HepG2 (cell line): ENCODE data around the gene ADAMTS12. TPM values are rescaled to one million over a fixed set of nuclear protein-coding genes. Genes with fewer than 3 reads are reported as not detected.

Experiments
- CREB1 ChIP-seq, 2 experiments: fragments of 450-650 bp in 1 of 2; IDR thresholded peaks; 2 replicates each; pipeline ENCODE4 v1.6.1; 2016 to 2017; ENCODE audit warnings: control low read depth in 1 of 2, mild to moderate bottlenecking in 1 of 2, missing compliant biosample characterization in 1 of 2, missing genetic modification characterization in 1 of 2
- DPF2 ChIP-seq: sonication (generic); formaldehyde crosslinking; IDR thresholded peaks from 2 replicates; pipeline ENCODE4 v1.4.0; 2020; ENCODE audit warnings: mild to moderate bottlenecking, low read depth, missing genetic modification reagents, borderline replicate concordance
- DR1 ChIP-seq: sonication (generic); formaldehyde crosslinking; IDR thresholded peaks from 2 replicates; pipeline ENCODE4 v1.8.0; 2021; ENCODE audit warnings: mild to moderate bottlenecking, missing genetic modification reagents, inconsistent platforms
- GLI4 ChIP-seq: sonication (generic); formaldehyde crosslinking; IDR thresholded peaks from 2 replicates; pipeline ENCODE4 v1.5.1; 2020; ENCODE audit warnings: missing genetic modification reagents, mild to moderate bottlenecking, moderate library complexity, borderline replicate concordance
- HOXA5 ChIP-seq: sonication (generic); formaldehyde crosslinking; IDR thresholded peaks from 2 replicates; pipeline ENCODE4 v1.4.0; 2020; ENCODE audit warnings: missing genetic modification reagents
- KDM1A ChIP-seq: IDR thresholded peaks from 2 replicates; pipeline ENCODE4 v1.6.1; 2016; ENCODE audit warnings: missing compliant biosample characterization
- MTA3 ChIP-seq: sonication (generic); formaldehyde crosslinking; IDR thresholded peaks from 2 replicates; pipeline ENCODE4 v1.4.0; 2020; ENCODE audit warnings: missing genetic modification reagents
- NFE2 ChIP-seq: sonication (generic); formaldehyde crosslinking; IDR thresholded peaks from 2 replicates; pipeline ENCODE4 v1.4.0; 2020; ENCODE audit warnings: missing genetic modification reagents
- PRMT3 ChIP-seq: sonication (generic); formaldehyde crosslinking; IDR thresholded peaks from 2 replicates; pipeline ENCODE4 v1.8.1; 2022; ENCODE audit warnings: low read depth, mild to moderate bottlenecking, moderate library complexity, missing genetic modification reagents, borderline replicate concordance
- RFX1 ChIP-seq: fragments of 450-650 bp; IDR thresholded peaks from 2 replicates; pipeline ENCODE4 v1.6.1; 2017
- SRSF9 ChIP-seq: fragments of 200-400 bp; formaldehyde crosslinking; IDR thresholded peaks from 2 replicates; pipeline ENCODE4 v1.6.1; 2018; ENCODE audit warnings: borderline replicate concordance, mild to moderate bottlenecking, low read depth, low read length; ENCODE audit not compliant: insufficient read depth, poor library complexity, severe bottlenecking
- TGIF2 ChIP-seq: IDR thresholded peaks from 2 replicates; pipeline ENCODE4 v1.6.1; 2016; ENCODE audit warnings: control low read depth, missing compliant biosample characterization
- XRCC5 ChIP-seq: fragments of 200-400 bp; formaldehyde crosslinking; optimal IDR thresholded peaks from 2 replicates; pipeline ENCODE3; 2017; ENCODE audit warnings: mild to moderate bottlenecking, low read length
- YY1 ChIP-seq: IDR thresholded peaks from 2 replicates; pipeline ENCODE4 v1.6.1; 2011; ENCODE audit warnings: low read length, low read depth, moderate library complexity, mild to moderate bottlenecking; ENCODE audit not compliant: insufficient read depth, insufficient replicate concordance
- ZFP1 ChIP-seq: IDR thresholded peaks from 2 replicates; pipeline ENCODE4 v1.6.1; 2016
- ZNF326 ChIP-seq: sonication (generic); formaldehyde crosslinking; IDR thresholded peaks from 2 replicates; pipeline ENCODE4 v1.4.0; 2020; ENCODE audit warnings: missing genetic modification reagents, borderline replicate concordance
- ZNF383 ChIP-seq: sonication (generic); formaldehyde crosslinking; IDR thresholded peaks from 2 replicates; pipeline ENCODE4 v1.4.0; 2020; ENCODE audit warnings: missing genetic modification reagents, mild to moderate bottlenecking, borderline replicate concordance
- ZNF674 ChIP-seq: sonication (generic); formaldehyde crosslinking; IDR thresholded peaks from 2 replicates; pipeline ENCODE4 v1.5.0; 2020; ENCODE audit warnings: low read depth, mild to moderate bottlenecking, missing genetic modification reagents
- ZNF781 ChIP-seq: sonication (generic); formaldehyde crosslinking; IDR thresholded peaks from 2 replicates; pipeline ENCODE4 v1.5.1; 2020; ENCODE audit warnings: borderline replicate concordance, mild to moderate bottlenecking, missing genetic modification reagents; ENCODE audit errors: not compliant biosample characterization
- polyA plus RNA-seq, 8 experiments: library from polyadenylated mRNA; depleted of rRNA in 3 of 8; stranded (reverse) in 7 of 8; unstranded in 1 of 8; fragments of >200 nt; fragmentation: Illumina TruSeq in 4 of 8; extraction: Trizol in 4 of 8; gene quantifications; 2 replicates each; pipeline versions ENCODE4 v1.2.1 to v1.2.3, GENCODE V29; 2011 to 2016; ENCODE audit warnings: low read depth in 4 of 8, missing spikeins in 1 of 8, mixed read lengths in 1 of 8; ENCODE audit not compliant: insufficient read depth in 1 of 8
- total RNA-seq, 5 experiments: library from RNA; depleted of rRNA; stranded (reverse); fragments of >200 nt; fragmentation: Illumina TruSeq; extraction: Trizol; gene quantifications; 2 replicates each; pipeline ENCODE4 v1.2.3, GENCODE V29; 2016; ENCODE audit warnings: low read depth in 1 of 5
- TF ChIP-seq, protein P1 (sequence below): IDR thresholded peaks from 2 replicates; pipeline ENCODE4 v1.6.1; 2016; ENCODE audit warnings: low read depth, control low read depth
- TF ChIP-seq, protein P2 (sequence below): sonication (generic); formaldehyde crosslinking; IDR thresholded peaks from 2 replicates; pipeline ENCODE4 v1.5.0; 2020; ENCODE audit warnings: missing genetic modification reagents
- TF ChIP-seq, protein P3 (sequence below): sonication (generic); formaldehyde crosslinking; IDR thresholded peaks from 2 replicates; pipeline ENCODE4 v1.5.0; 2020; ENCODE audit warnings: missing genetic modification reagents, mild to moderate bottlenecking, borderline replicate concordance
- TF ChIP-seq, protein P4 (sequence below): sonication (generic); formaldehyde crosslinking; IDR thresholded peaks from 2 replicates; pipeline ENCODE4 v1.4.0; 2020; ENCODE audit warnings: mild to moderate bottlenecking, missing genetic modification reagents
- TF ChIP-seq, protein P5 (sequence below): sonication (generic); formaldehyde crosslinking; IDR thresholded peaks from 2 replicates; pipeline ENCODE4 v1.4.0; 2020; ENCODE audit warnings: missing genetic modification reagents
- TF ChIP-seq, protein P6 (sequence below): sonication (generic); formaldehyde crosslinking; IDR thresholded peaks from 2 replicates; pipeline ENCODE4 v1.8.0; 2022; ENCODE audit warnings: mild to moderate bottlenecking, missing genetic modification reagents, moderate library complexity

ADAMTS12 gene
- total and polyA plus RNA-seq, 2 of the 13 experiments (the other 11 are each of a cell fraction or from before 2014, with no cell fraction given) = 0.03 TPM; not detected in 1

DNA sequence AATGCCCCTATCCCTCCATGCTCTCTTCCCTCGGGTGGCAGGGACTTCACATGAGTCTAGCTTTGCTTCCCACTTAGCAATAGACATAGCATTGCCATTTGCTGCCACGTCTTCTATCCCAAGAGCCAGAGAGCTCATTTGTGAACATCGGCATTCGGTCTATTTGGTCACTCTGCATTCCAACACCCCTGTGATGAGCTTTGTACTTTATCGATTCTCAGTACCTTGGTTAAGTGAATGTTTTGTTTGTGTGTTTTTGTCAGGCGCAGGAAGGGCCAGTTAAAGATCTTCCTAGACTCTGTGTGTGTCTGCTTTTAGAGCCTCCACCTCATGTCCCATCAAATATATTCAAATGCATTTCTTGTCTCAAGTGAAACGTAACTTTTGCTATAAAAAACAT lies 309.4 kb downstream of the ADAMTS12 start (continued):
- TF ChIP-seq, protein P1, sequence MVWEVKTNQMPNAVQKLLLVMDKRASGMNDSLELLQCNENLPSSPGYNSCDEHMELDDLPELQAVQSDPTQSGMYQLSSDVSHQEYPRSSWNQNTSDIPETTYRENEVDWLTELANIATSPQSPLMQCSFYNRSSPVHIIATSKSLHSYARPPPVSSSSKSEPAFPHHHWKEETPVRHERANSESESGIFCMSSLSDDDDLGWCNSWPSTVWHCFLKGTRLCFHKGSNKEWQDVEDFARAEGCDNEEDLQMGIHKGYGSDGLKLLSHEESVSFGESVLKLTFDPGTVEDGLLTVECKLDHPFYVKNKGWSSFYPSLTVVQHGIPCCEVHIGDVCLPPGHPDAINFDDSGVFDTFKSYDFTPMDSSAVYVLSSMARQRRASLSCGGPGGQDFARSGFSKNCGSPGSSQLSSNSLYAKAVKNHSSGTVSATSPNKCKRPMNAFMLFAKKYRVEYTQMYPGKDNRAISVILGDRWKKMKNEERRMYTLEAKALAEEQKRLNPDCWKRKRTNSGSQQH = no peak
- TF ChIP-seq ZNF383 (CRISPR knock-in tag) (no peak), YY1 (no peak), ZNF674 (no peak), GLI4 (CRISPR knock-in tag) (no peak), ZNF326 (no peak), HOXA5 (CRISPR knock-in tag) (no peak), DPF2 (CRISPR knock-in tag) (peak; percentile 83; the same call in 1 of the 2 replicates), XRCC5 (no peak), NFE2 (CRISPR knock-in tag) (no peak), PRMT3 (CRISPR knock-in tag) (no peak), TGIF2 (CRISPR knock-in tag) (no peak), SRSF9 (no peak), MTA3 (CRISPR knock-in tag) (no peak), ZFP1 (CRISPR knock-in tag) (no peak), KDM1A (CRISPR knock-in tag) (no peak), CREB1 (IDR thresholded peaks at IDR 0.05) (no peak), CREB1 (CRISPR knock-in tag; IDR thresholded peaks at IDR 0.05) (peak; percentile 46; the same call in 1 of the 2 replicates), RFX1 (no peak), ZNF781 (no peak), DR1 (CRISPR knock-in tag) (no peak)
- TF ChIP-seq, protein P2, sequence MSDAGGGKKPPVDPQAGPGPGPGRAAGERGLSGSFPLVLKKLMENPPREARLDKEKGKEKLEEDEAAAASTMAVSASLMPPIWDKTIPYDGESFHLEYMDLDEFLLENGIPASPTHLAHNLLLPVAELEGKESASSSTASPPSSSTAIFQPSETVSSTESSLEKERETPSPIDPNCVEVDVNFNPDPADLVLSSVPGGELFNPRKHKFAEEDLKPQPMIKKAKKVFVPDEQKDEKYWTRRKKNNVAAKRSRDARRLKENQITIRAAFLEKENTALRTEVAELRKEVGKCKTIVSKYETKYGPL (CRISPR knock-in tag) = no peak
- TF ChIP-seq, protein P3, sequence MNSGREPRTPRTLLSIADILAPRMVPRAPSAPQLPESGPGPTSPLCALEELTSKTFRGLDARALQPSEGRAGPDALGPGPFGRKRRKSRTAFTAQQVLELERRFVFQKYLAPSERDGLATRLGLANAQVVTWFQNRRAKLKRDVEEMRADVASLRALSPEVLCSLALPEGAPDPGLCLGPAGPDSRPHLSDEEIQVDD (CRISPR knock-in tag) = no peak
- TF ChIP-seq, protein P4, sequence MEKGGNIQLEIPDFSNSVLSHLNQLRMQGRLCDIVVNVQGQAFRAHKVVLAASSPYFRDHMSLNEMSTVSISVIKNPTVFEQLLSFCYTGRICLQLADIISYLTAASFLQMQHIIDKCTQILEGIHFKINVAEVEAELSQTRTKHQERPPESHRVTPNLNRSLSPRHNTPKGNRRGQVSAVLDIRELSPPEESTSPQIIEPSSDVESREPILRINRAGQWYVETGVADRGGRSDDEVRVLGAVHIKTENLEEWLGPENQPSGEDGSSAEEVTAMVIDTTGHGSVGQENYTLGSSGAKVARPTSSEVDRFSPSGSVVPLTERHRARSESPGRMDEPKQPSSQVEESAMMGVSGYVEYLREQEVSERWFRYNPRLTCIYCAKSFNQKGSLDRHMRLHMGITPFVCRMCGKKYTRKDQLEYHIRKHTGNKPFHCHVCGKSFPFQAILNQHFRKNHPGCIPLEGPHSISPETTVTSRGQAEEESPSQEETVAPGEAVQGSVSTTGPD = no peak
- TF ChIP-seq, protein P5, sequence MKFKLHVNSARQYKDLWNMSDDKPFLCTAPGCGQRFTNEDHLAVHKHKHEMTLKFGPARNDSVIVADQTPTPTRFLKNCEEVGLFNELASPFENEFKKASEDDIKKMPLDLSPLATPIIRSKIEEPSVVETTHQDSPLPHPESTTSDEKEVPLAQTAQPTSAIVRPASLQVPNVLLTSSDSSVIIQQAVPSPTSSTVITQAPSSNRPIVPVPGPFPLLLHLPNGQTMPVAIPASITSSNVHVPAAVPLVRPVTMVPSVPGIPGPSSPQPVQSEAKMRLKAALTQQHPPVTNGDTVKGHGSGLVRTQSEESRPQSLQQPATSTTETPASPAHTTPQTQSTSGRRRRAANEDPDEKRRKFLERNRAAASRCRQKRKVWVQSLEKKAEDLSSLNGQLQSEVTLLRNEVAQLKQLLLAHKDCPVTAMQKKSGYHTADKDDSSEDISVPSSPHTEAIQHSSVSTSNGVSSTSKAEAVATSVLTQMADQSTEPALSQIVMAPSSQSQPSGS (CRISPR knock-in tag) = 0 out of 2 replicates have a peak, but pooled peaks have one; percentile 39
- TF ChIP-seq, protein P6, sequence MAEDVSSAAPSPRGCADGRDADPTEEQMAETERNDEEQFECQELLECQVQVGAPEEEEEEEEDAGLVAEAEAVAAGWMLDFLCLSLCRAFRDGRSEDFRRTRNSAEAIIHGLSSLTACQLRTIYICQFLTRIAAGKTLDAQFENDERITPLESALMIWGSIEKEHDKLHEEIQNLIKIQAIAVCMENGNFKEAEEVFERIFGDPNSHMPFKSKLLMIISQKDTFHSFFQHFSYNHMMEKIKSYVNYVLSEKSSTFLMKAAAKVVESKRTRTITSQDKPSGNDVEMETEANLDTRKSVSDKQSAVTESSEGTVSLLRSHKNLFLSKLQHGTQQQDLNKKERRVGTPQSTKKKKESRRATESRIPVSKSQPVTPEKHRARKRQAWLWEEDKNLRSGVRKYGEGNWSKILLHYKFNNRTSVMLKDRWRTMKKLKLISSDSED (CRISPR knock-in tag) = no peak
